Type B pancreatic cell (in vitro differentiated cells): ENCODE data around the gene GLOD4. TPM values are rescaled to one million over a fixed set of nuclear protein-coding genes. Genes with fewer than 3 reads are reported as not detected.
A peak's percentile ranks its signal among the peaks of the same experiment; 100 is the strongest.
"Not testable (repeated sequence)": the region's sequence is repeated elsewhere in the genome, so short reads cannot be mapped to it uniquely, and the experiment has no call there.

Experiments used
- DNase-seq: peaks from one replicate; pipeline ENCODE4 v3.0.0; 2021; ENCODE audit warnings: mixed read lengths; ENCODE audit not compliant: unreplicated experiment; ENCODE audit errors: extremely low spot score
- H3K27ac Mint-ChIP-seq: 2 replicates; pipeline ENCODE4 v1.8.0; 2021; ENCODE audit warnings: mild to moderate bottlenecking, mixed read lengths
- H3K27me3 Mint-ChIP-seq: 2 replicates; pipeline ENCODE4 v1.8.0; 2021; ENCODE audit warnings: mixed read lengths
- H3K36me3 Mint-ChIP-seq: 2 replicates; pipeline ENCODE4 v1.8.0; 2021; ENCODE audit warnings: mixed read lengths
- H3K4me1 Mint-ChIP-seq: one replicate; pipeline ENCODE4 v1.8.0; 2021; ENCODE audit warnings: mixed read lengths; ENCODE audit not compliant: unreplicated experiment
- H3K4me3 Mint-ChIP-seq: 2 replicates; pipeline ENCODE4 v1.8.0; 2021; ENCODE audit warnings: mild to moderate bottlenecking, mixed read lengths
- H3K9me3 Mint-ChIP-seq: 2 replicates; pipeline ENCODE4 v1.8.0; 2021; ENCODE audit warnings: mixed read lengths
- CTCF ChIP-seq: fragments of 200-600 bp; sonication (generic); conservative IDR thresholded peaks from 2 replicates; pipeline ENCODE4 v1.5.0; 2021; ENCODE audit warnings: antibody characterized with exemption, mild to moderate bottlenecking
- total RNA-seq: library from RNA; stranded (reverse); gene quantifications from 2 replicates; pipeline ENCODE4 v1.2.1, GENCODE V29; 2021; ENCODE audit warnings: low replicate concordance

GLOD4 gene
- total RNA-seq, 1 donor from 2014 or later: 99.4 TPM

GRCh38 chr17:788551-788950, 6.5 kb upstream of the GLOD4 start:
- Mint-ChIP-seq H3K4me3 (no peak overlapping the region), H3K4me1 (peaks cover 4% of the 10 kb centered on the region), H3K27ac (no peak overlapping the region), H3K27me3 (no peaks in the 10 kb centered on the region), H3K36me3 (peaks cover 8% of the 10 kb centered on the region), H3K9me3 (no peaks in the 10 kb centered on the region)
- DNase-seq: no peak
- TF ChIP-seq CTCF: no peak

- H3K27me3 Mint-ChIP-seq: no peaks in the 10 kb centered on the region
- H3K36me3 Mint-ChIP-seq: peaks cover 8% of the 10 kb centered on the region
- no peak overlapping the region for H3K27ac Mint-ChIP-seq
- TF ChIP-seq CTCF: no peak
- peaks cover 8% of the 10 kb centered on the region for H3K4me1 Mint-ChIP-seq
- no peak overlapping the region for H3K4me3 Mint-ChIP-seq
- DNase-seq: no peak
- no peaks in the 10 kb centered on the region for H3K9me3 Mint-ChIP-seq
These were observed 5.7 kb upstream of the GLOD4 start for GRCh38 chr17:787641-788221.

GRCh38 chr17:785901-786300, 3.8 kb upstream of the GLOD4 start:
- H3K27ac Mint-ChIP-seq: not testable (repeated sequence)

GRCh38 chr17:784143-784542, 2.1 kb upstream of the GLOD4 start:
- H3K9me3 Mint-ChIP-seq: no peaks in the 10 kb centered on the region
- peak overlapping the region; percentile 44 for H3K27ac Mint-ChIP-seq
- H3K36me3 Mint-ChIP-seq: no peaks in the 10 kb centered on the region
- no peaks in the 10 kb centered on the region for H3K27me3 Mint-ChIP-seq
- peak overlapping the region; percentile 98 for H3K4me3 Mint-ChIP-seq
- H3K4me1 Mint-ChIP-seq: peaks cover 16% of the 10 kb centered on the region
- no peak for DNase-seq
- no peak for TF ChIP-seq CTCF

More at GRCh38 chr17:785901-786300, 3.8 kb upstream of the GLOD4 start:
- DNase-seq, H3K27me3 Mint-ChIP-seq, H3K36me3 Mint-ChIP-seq, H3K4me3 Mint-ChIP-seq, H3K9me3 Mint-ChIP-seq: not testable (repeated sequence)
- peaks cover 16% of the 10 kb centered on the region for H3K4me1 Mint-ChIP-seq

GRCh38 chr17:778096-778495, 4.0 kb downstream of the GLOD4 start:
- Mint-ChIP-seq H3K27me3 (no peaks in the 10 kb centered on the region), H3K4me1 (peaks cover 17% of the 10 kb centered on the region), H3K27ac (no peak overlapping the region), H3K9me3 (no peaks in the 10 kb centered on the region), H3K36me3 (peaks cover 31% of the 10 kb centered on the region), H3K4me3 (no peak overlapping the region)
- TF ChIP-seq CTCF: no peak
- no peak for DNase-seq

- Mint-ChIP-seq H3K36me3 (peaks cover 51% of the 10 kb centered on the region), H3K4me3 (peak overlapping the region; percentile 15), H3K9me3 (no peaks in the 10 kb centered on the region), H3K4me1 (peaks cover 6% of the 10 kb centered on the region), H3K27ac (no peak overlapping the region), H3K27me3 (no peaks in the 10 kb centered on the region)
- no peak for TF ChIP-seq CTCF
- no peak for DNase-seq
These were observed 7.8 kb downstream of the GLOD4 start for GRCh38 chr17:774313-774584.
